MM.1S (cell line): ENCODE results near the gene ABCF3.

Source experiments
- DNase-seq: peaks from one replicate; pipeline ENCODE4 v3.0.0-alpha.2; 2015
- H2AFZ ChIP-seq: fragments of 300-600 bp; sonication (generic); 2 replicates; pipeline ENCODE4 v1.6.0; 2016; ENCODE audit warnings: antibody characterized with exemption, low read length
- H3F3A ChIP-seq: fragments of 300-600 bp; sonication (generic); 2 replicates; pipeline ENCODE4 v1.6.1; 2016; ENCODE audit warnings: mild to moderate bottlenecking, antibody characterized with exemption, low read length, moderate library complexity, mixed read lengths; ENCODE audit not compliant: insufficient read depth
- H3K27ac ChIP-seq: fragments of 300-600 bp; sonication (generic); 2 replicates; pipeline ENCODE4 v1.5.1; 2016; ENCODE audit warnings: mild to moderate bottlenecking, low read length
- H3K27me3 ChIP-seq: fragments of 300-600 bp; sonication (generic); replicated peaks from 2 replicates; pipeline ENCODE4 v1.6.0; 2016; ENCODE audit warnings: low read length; ENCODE audit not compliant: insufficient read depth
- H3K36me3 ChIP-seq: fragments of 300-600 bp; sonication (generic); replicated peaks from 2 replicates; pipeline ENCODE4 v1.6.1; 2016; ENCODE audit warnings: mild to moderate bottlenecking, low read length, mixed read lengths; ENCODE audit not compliant: insufficient read depth
- H3K4me1 ChIP-seq: fragments of 300-600 bp; sonication (generic); 2 replicates; pipeline ENCODE4 v1.6.1; 2016; ENCODE audit warnings: low read length, mixed read lengths
- H3K4me2 ChIP-seq: fragments of 300-600 bp; sonication (generic); 2 replicates; pipeline ENCODE4 v1.6.0; 2016; ENCODE audit warnings: low read depth, low read length
- H3K4me3 ChIP-seq: fragments of 300-600 bp; sonication (generic); 2 replicates; pipeline ENCODE4 v1.5.1; 2016; ENCODE audit warnings: low read length, mixed read lengths
- H3K79me2 ChIP-seq: fragments of 300-600 bp; sonication (generic); 2 replicates; pipeline ENCODE4 v1.6.1; 2016; ENCODE audit warnings: mixed run types, low read length, mixed read lengths
- H3K9ac ChIP-seq: fragments of 300-600 bp; sonication (generic); 2 replicates; pipeline ENCODE4 v1.6.1; 2016; ENCODE audit warnings: low read length, mixed read lengths
- H3K9me2 ChIP-seq: fragments of 300-600 bp; sonication (generic); replicated peaks from 2 replicates; pipeline ENCODE4 v1.6.1; 2016; ENCODE audit warnings: mild to moderate bottlenecking, low read length, mixed read lengths; ENCODE audit not compliant: insufficient read depth
- H3K9me3 ChIP-seq: fragments of 300-600 bp; sonication (generic); replicated peaks from 2 replicates; pipeline ENCODE4 v1.6.1; 2016; ENCODE audit warnings: mild to moderate bottlenecking, low read length, mixed read lengths; ENCODE audit not compliant: insufficient read depth
- H4K20me1 ChIP-seq: fragments of 300-600 bp; sonication (generic); 2 replicates; pipeline ENCODE4 v1.6.1; 2016; ENCODE audit warnings: mild to moderate bottlenecking, low read length, moderate library complexity, mixed read lengths; ENCODE audit not compliant: insufficient read depth
- EZH2 ChIP-seq: fragments of 300-600 bp; sonication (generic); optimal IDR thresholded peaks from 2 replicates; pipeline ENCODE3; 2017; ENCODE audit warnings: low read depth, mild to moderate bottlenecking, antibody characterized with exemption, low read length, mixed read lengths
- EZH2phosphoT487 ChIP-seq: fragments of 300-600 bp; sonication (generic); IDR thresholded peaks from 2 replicates; pipeline ENCODE4 v1.6.1; 2018; ENCODE audit warnings: antibody characterized with exemption, low read length
- TF ChIP-seq, protein P1 (sequence below): fragments of 300-600 bp; sonication (generic); IDR thresholded peaks from 2 replicates; pipeline ENCODE4 v1.5.1; 2016; ENCODE audit warnings: antibody characterized with exemption, low read length, mixed read lengths

Gene ABCF3

DNA sequence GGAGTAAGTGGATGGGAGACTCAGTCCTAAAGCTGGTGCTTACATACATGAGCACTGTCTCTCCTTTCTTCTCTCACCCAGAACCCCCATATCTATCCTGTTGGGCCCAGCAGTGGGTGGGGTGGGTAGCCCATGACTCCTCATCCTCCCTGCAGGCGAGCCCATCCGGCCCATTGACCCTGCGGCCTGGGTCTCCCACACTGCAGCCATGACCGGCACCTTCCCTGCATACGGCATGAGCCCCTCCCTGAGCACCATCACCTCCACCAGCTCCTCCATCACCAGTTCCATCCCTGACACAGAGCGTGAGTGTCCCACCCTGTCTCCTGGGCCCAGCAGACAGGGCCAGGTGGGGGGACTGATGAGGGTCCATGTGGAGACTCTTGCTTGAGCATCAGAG, 19.3 kb upstream of the ABCF3 start:
- DNase-seq: no peak
- H3K4me1 ChIP-seq: no peaks in the 10 kb centered on the region
- no peak overlapping the region for H3K9ac ChIP-seq
- no peaks in the 10 kb centered on the region for H3K9me3 ChIP-seq
- no peak overlapping the region for H3K27ac ChIP-seq
- H3K4me2 ChIP-seq: no peak overlapping the region
- peaks cover 6% of the 10 kb centered on the region; the same call in 1 of the 2 replicates for H3K79me2 ChIP-seq
- TF ChIP-seq EZH2phosphoT487: no peak
- TF ChIP-seq, protein P1, sequence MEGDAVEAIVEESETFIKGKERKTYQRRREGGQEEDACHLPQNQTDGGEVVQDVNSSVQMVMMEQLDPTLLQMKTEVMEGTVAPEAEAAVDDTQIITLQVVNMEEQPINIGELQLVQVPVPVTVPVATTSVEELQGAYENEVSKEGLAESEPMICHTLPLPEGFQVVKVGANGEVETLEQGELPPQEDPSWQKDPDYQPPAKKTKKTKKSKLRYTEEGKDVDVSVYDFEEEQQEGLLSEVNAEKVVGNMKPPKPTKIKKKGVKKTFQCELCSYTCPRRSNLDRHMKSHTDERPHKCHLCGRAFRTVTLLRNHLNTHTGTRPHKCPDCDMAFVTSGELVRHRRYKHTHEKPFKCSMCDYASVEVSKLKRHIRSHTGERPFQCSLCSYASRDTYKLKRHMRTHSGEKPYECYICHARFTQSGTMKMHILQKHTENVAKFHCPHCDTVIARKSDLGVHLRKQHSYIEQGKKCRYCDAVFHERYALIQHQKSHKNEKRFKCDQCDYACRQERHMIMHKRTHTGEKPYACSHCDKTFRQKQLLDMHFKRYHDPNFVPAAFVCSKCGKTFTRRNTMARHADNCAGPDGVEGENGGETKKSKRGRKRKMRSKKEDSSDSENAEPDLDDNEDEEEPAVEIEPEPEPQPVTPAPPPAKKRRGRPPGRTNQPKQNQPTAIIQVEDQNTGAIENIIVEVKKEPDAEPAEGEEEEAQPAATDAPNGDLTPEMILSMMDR: no peak
- no peak for TF ChIP-seq EZH2
- H3K9me2 ChIP-seq: no peaks in the 10 kb centered on the region
- H2AFZ ChIP-seq: no peak overlapping the region
- H3K36me3 ChIP-seq: no peaks in the 10 kb centered on the region
- no peaks in the 10 kb centered on the region for H3K27me3 ChIP-seq
- H3K4me3 ChIP-seq: no peak overlapping the region
- H3F3A ChIP-seq: no peaks in the 10 kb centered on the region
- H4K20me1 ChIP-seq: no peaks in the 10 kb centered on the region

DNA sequence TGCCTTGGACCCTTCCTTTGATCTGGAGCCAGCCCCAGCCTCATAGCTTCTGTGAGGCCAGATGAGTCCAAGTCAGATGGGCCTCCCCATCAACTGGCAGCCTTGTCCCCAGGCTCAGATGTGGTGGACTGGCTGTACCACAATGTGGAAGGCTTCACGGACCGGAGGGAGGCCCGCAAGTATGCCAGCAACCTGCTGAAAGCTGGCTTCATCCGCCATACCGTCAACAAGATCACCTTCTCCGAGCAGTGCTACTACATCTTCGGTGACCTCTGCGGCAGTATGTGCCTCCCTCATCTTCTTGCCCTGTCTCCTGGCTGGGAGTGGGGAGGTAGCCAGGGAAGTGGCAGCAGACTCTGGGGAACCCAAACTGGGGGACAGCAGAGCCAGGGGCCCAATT, 18.2 kb upstream of the ABCF3 start:
- no peaks in the 10 kb centered on the region for H3K27me3 ChIP-seq
- H3K27ac ChIP-seq: no peak overlapping the region
- no peaks in the 10 kb centered on the region for H3K4me1 ChIP-seq
- H3K79me2 ChIP-seq: no peaks in the 10 kb centered on the region
- no peaks in the 10 kb centered on the region for H3K36me3 ChIP-seq
- no peak overlapping the region for H3K9ac ChIP-seq
- TF ChIP-seq, protein P1: no peak
- TF ChIP-seq EZH2phosphoT487: no peak
- H2AFZ ChIP-seq: no peak overlapping the region
- no peak overlapping the region for H3K4me3 ChIP-seq
- no peak overlapping the region for H3K4me2 ChIP-seq
- DNase-seq: no peak
- no peaks in the 10 kb centered on the region for H3K9me3 ChIP-seq
- no peaks in the 10 kb centered on the region for H3K9me2 ChIP-seq
- H4K20me1 ChIP-seq: no peaks in the 10 kb centered on the region
- no peaks in the 10 kb centered on the region for H3F3A ChIP-seq

DNA sequence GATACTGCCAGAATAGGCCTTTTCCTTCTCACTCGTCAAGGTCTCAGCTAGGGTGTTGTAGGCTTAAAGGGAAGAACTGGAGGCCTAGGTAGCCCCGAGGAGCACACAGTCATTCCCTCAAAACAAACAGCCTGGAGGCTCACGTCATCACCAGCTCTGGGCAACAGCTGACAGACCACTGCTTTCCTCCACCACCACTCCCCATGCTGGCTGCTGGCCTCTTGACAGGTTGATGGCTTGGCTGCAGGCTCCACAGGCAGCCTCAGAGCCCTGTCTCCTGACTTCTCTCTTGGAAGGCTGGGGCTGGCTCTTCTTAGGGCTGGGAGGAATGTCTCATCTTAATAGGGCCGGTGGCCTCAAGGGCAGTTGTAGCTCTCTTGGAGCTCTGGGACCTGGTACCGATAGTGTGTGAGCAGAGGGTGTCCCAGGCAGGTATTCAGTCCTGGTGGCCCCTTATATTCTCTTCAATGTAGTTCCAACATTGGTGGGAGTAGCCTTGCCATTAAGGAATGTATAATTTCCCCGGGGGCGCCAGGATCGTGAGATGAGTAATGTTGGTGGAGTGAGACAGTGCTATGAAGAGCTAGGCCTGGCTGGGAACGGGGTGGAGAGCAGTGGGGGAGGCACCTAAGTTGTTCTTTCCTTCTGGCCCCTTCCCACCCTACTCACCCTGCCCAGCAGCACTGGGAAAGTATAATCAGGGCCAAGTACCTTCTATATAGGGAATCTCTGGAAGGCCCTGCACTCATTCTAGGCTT, 17.5 kb upstream of the ABCF3 start:
- H3K27me3 ChIP-seq: no peaks in the 10 kb centered on the region
- H3K27ac ChIP-seq: no peak overlapping the region
- no peaks in the 10 kb centered on the region for H3K9me2 ChIP-seq
- H3K4me1 ChIP-seq: no peaks in the 10 kb centered on the region
- no peak overlapping the region for H3K4me3 ChIP-seq
- H3K4me2 ChIP-seq: no peak overlapping the region
- no peaks in the 10 kb centered on the region for H4K20me1 ChIP-seq
- 0 out of 2 replicates have a peak, but pooled peaks cover under 1% of the 10 kb centered on the region for H3F3A ChIP-seq
- H3K9ac ChIP-seq: no peak overlapping the region
- H3K79me2 ChIP-seq: no peaks in the 10 kb centered on the region
- no peak overlapping the region for H2AFZ ChIP-seq
- H3K36me3 ChIP-seq: no peaks in the 10 kb centered on the region
- no peak for DNase-seq
- H3K9me3 ChIP-seq: no peaks in the 10 kb centered on the region
- TF ChIP-seq, protein P1: no peak
- TF ChIP-seq EZH2phosphoT487 (no peak), EZH2 (no peak)
